PC-9 (cell line): ENCODE measurements around the gene KAT6B. TPM values are rescaled to one million over a fixed set of nuclear protein-coding genes. Genes with fewer than 3 reads are reported as not detected.

Experiments
- BruUV-seq: library from RNA; stranded (reverse); fragments of 400-500 nt; replicated peaks from 2 replicates; lab custom pipeline; 2021; lab: Mats Ljungman, UMichigan
- CTCF ChIA-PET: fragments of 300-600 bp; sonication (Branson Sonifier 250); formaldehyde crosslinking; loops from one replicate; lab custom pipeline; 2022; ENCODE audit warnings: antibody characterized with exemption; lab: Charles Lee
- POLR2A ChIA-PET: fragments of 300-600 bp; sonication (Branson Sonifier 250); formaldehyde crosslinking; loops from one replicate; lab custom pipeline; 2022; ENCODE audit warnings: antibody characterized with exemption; ENCODE audit not compliant: unreplicated experiment; lab: Charles Lee
- DNase-seq, 2 experiments: peaks; one replicate each; pipeline versions ENCODE4 v3.0.0 to v3.0.0-alpha.2; 2015 to 2022; ENCODE audit warnings: mixed read lengths in 1 of 2
- H2AFZ ChIP-seq: fragments of 200-600 bp; sonication (generic); 2 replicates; pipeline ENCODE4 v1.8.1; 2017; ENCODE audit warnings: antibody characterized with exemption
- H3F3A ChIP-seq: fragments of 200-600 bp; sonication (generic); 2 replicates; pipeline ENCODE4 v1.8.1; 2017; ENCODE audit warnings: antibody characterized with exemption, mild to moderate bottlenecking, low read depth; ENCODE audit not compliant: insufficient read depth
- H3K27ac ChIP-seq: fragments of 200-600 bp; sonication (generic); 2 replicates; pipeline ENCODE4 v1.6.1; 2016; ENCODE audit warnings: mixed run types
- H3K27me3 ChIP-seq: fragments of 200-600 bp; sonication (generic); 2 replicates; pipeline ENCODE4 v1.6.1; 2016; ENCODE audit warnings: low read depth, mixed run types; ENCODE audit not compliant: insufficient read depth
- H3K36me3 ChIP-seq: fragments of 200-600 bp; sonication (generic); 2 replicates; pipeline ENCODE4 v1.6.1; 2016; ENCODE audit warnings: low read depth, mixed run types
- H3K4me1 ChIP-seq: fragments of 200-600 bp; sonication (generic); replicated peaks from 2 replicates; pipeline ENCODE4 v1.6.1; 2016; ENCODE audit warnings: mixed run types; ENCODE audit not compliant: insufficient read depth
- H3K4me2 ChIP-seq: fragments of 200-600 bp; sonication (generic); 2 replicates; pipeline ENCODE4 v1.6.1; 2017; ENCODE audit warnings: mixed run types
- H3K4me3 ChIP-seq: fragments of 200-600 bp; sonication (generic); 2 replicates; pipeline ENCODE4 v1.6.1; 2016; ENCODE audit warnings: mixed run types
- H3K79me2 ChIP-seq: fragments of 200-600 bp; sonication (generic); 2 replicates; pipeline ENCODE4 v1.6.1; 2017; ENCODE audit warnings: low read depth, mixed run types
- H3K9me2 ChIP-seq: fragments of 200-600 bp; sonication (generic); 2 replicates; pipeline ENCODE4 v1.8.1; 2017; ENCODE audit warnings: mild to moderate bottlenecking; ENCODE audit not compliant: insufficient read depth
- H3K9me3 ChIP-seq: fragments of 200-600 bp; sonication (generic); 2 replicates; pipeline ENCODE4 v1.8.1; 2016; ENCODE audit warnings: low read depth; ENCODE audit not compliant: insufficient read depth
- H4K20me1 ChIP-seq: fragments of 200-600 bp; sonication (generic); 2 replicates; pipeline ENCODE4 v1.8.1; 2017; ENCODE audit not compliant: insufficient read depth
- CTCF ChIP-seq: fragments of 200-600 bp; sonication (generic); conservative IDR thresholded peaks from 2 replicates; pipeline ENCODE4 v1.6.1; 2017; ENCODE audit warnings: mixed run types, antibody characterized with exemption, mild to moderate bottlenecking, moderate library complexity
- EZH2 ChIP-seq: fragments of 200-600 bp; sonication (generic); IDR thresholded peaks from 2 replicates; pipeline ENCODE4 v1.8.0; 2017; ENCODE audit warnings: antibody characterized with exemption, low read depth
- intact Hi-C: fragments of 100-400 bp; cut with micrococcal nuclease; formaldehyde crosslinking; loops from one replicate; pipeline ENCODE4 v1.10.0; 2022; ENCODE audit not compliant: unreplicated experiment
- total RNA-seq: library from RNA; stranded (reverse); gene quantifications from 2 replicates; pipeline ENCODE4 v1.2.3, GENCODE V29; 2021

Gene KAT6B
- total RNA-seq, 1 experiment from 2014 or later = 30.9 TPM

- H3F3A ChIP-seq = peaks cover 8% of the 10 kb centered on the region; the same call in 1 of the 2 replicates
- no TSS peak for BruUV-seq
- intact Hi-C loops = loop anchor here (1.0 to 2.0 kb wide), 3 partner anchors 213 to 775 kb away; partner anchors contain the start of gene COMTD1
- H3K4me2 ChIP-seq = no peak overlapping the region
- H3K9me2 ChIP-seq = no peaks in the 10 kb centered on the region
- H3K27me3 ChIP-seq = no peaks in the 10 kb centered on the region
- TF ChIP-seq EZH2 (no peak), CTCF (no peak)
- no peak overlapping the region for H2AFZ ChIP-seq
- H3K4me1 ChIP-seq = no peaks in the 10 kb centered on the region
- no peak overlapping the region for H3K27ac ChIP-seq
- no peak overlapping the region for H3K4me3 ChIP-seq
- 0 out of 2 replicates have a peak, but pooled peaks cover 4% of the 10 kb centered on the region for H3K36me3 ChIP-seq
- H4K20me1 ChIP-seq = no peaks in the 10 kb centered on the region
- H3K79me2 ChIP-seq = no peaks in the 10 kb centered on the region
- H3K9me3 ChIP-seq = no peaks in the 10 kb centered on the region
- ChIA-PET POLR2A (no interaction called here), CTCF (no interaction called here)
- no peak for DNase-seq
These were observed 195.2 kb downstream of the KAT6B start for GRCh38 chr10:75021379-75022249.

- TF ChIP-seq CTCF (no peak), EZH2 (no peak)
- no TSS peak for BruUV-seq
- 0 out of 2 replicates have a peak, but pooled peaks cover 4% of the 10 kb centered on the region for H3K36me3 ChIP-seq
- no peak for DNase-seq
- intact Hi-C loops = loop anchor here (2.0 kb wide), 1 partner anchor 212 kb away; the partner anchor contains the start of gene COMTD1
- H3K27ac ChIP-seq = no peak overlapping the region
- no peak overlapping the region for H3K4me3 ChIP-seq
- no peaks in the 10 kb centered on the region for H3K4me1 ChIP-seq
- POLR2A ChIA-PET = no interaction called here
- H3K9me2 ChIP-seq = no peaks in the 10 kb centered on the region
- no peaks in the 10 kb centered on the region for H3K79me2 ChIP-seq
- no peak overlapping the region for H2AFZ ChIP-seq
- CTCF ChIA-PET = no interaction called here
- peaks cover 8% of the 10 kb centered on the region; the same call in 1 of the 2 replicates for H3F3A ChIP-seq
- no peaks in the 10 kb centered on the region for H4K20me1 ChIP-seq
- no peak overlapping the region for H3K4me2 ChIP-seq
- H3K9me3 ChIP-seq = no peaks in the 10 kb centered on the region
- no peaks in the 10 kb centered on the region for H3K27me3 ChIP-seq
These were observed 196.7 kb downstream of the KAT6B start for GRCh38 chr10:75023074-75023473.

GRCh38 chr10:75024971-75025523 lies 198.6 kb downstream of the KAT6B start:
- H2AFZ ChIP-seq = no peak overlapping the region
- TF ChIP-seq CTCF = no peak
- no peak for TF ChIP-seq EZH2
- H3K4me3 ChIP-seq = no peak overlapping the region
- H3F3A ChIP-seq = peaks cover 5% of the 10 kb centered on the region; the same call in 1 of the 2 replicates
- CTCF ChIA-PET = no interaction called here
- DNase-seq = no peak
- no peaks in the 10 kb centered on the region for H3K9me2 ChIP-seq
- H3K27ac ChIP-seq = no peak overlapping the region
- intact Hi-C loops = no loop called here
- no peaks in the 10 kb centered on the region for H3K79me2 ChIP-seq
- H3K4me1 ChIP-seq = no peaks in the 10 kb centered on the region
- H3K27me3 ChIP-seq = no peaks in the 10 kb centered on the region
- POLR2A ChIA-PET = interaction anchor here (0.6 kb wide), 1 partner anchor 1977 kb away, joined by 6 read pairs; no protein-coding TSS in a partner anchor
- no peaks in the 10 kb centered on the region for H3K9me3 ChIP-seq
- peaks cover 8% of the 10 kb centered on the region; the same call in 1 of the 2 replicates for H3K36me3 ChIP-seq
- no peaks in the 10 kb centered on the region for H4K20me1 ChIP-seq
- no TSS peak for BruUV-seq
- no peak overlapping the region for H3K4me2 ChIP-seq
